ENCODE data around the gene MCAM. TPM values are rescaled to one million over a fixed set of nuclear protein-coding genes. Genes with fewer than 3 reads are reported as not detected.

Gene MCAM, protein sequence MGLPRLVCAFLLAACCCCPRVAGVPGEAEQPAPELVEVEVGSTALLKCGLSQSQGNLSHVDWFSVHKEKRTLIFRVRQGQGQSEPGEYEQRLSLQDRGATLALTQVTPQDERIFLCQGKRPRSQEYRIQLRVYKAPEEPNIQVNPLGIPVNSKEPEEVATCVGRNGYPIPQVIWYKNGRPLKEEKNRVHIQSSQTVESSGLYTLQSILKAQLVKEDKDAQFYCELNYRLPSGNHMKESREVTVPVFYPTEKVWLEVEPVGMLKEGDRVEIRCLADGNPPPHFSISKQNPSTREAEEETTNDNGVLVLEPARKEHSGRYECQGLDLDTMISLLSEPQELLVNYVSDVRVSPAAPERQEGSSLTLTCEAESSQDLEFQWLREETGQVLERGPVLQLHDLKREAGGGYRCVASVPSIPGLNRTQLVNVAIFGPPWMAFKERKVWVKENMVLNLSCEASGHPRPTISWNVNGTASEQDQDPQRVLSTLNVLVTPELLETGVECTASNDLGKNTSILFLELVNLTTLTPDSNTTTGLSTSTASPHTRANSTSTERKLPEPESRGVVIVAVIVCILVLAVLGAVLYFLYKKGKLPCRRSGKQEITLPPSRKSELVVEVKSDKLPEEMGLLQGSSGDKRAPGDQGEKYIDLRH
- 0.15 TPM for total RNA-seq (2013)
- polyA plus RNA-seq (not detected), polyA minus RNA-seq (0.14 and 0.16 TPM in 2 replicates), total RNA-seq (0 to 3.0 (median 0.08) reads per million in 11 experiments)

DNA sequence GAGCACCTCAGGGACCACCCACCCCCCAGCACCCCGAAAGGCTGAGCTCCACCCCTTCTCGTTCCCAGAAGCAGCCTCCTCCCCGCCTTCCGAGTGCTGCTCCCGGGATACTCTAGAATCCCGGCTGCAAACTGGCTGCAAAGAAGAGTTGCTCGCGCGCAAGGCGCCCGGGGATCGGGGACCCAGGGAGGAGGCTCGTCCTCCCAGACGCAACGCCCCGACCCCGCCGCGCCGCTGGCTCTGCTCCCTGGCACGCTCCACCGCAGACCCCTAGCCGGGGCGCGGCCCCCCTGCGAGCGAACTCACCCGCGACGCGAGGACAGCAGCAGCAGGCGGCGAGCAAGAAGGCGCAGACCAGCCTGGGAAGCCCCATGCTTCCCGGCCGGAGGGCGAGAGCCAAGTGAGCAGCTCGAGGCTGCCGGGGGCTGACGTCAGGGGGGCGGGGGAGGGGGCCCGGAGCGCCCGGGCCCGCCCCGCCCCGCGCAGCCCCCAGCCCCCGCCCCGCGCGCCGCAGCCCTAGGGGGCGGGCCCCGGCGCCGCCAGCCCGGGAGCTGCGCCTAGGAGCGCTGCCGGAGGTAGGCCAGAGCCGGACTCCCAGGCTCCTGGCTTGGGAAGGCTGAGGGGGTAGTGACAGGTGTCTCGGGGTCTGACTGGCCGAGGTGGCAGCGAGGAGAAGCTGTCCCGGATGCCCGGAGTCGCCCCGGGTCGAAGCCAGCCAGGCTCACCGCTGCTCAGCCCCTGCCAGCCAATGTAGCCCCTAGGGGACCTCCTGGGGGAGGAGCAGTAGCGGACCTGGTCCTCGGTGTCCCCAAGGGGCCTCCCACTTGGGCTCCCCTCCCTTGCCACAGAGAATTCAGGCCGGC lies at the start of gene MCAM:
MCAM (minus strand) TSS at position 402 of the 863 bp plus-strand sequence; CDS start at position 373, 29 bp downstream.
- Mint-ChIP-seq H3K36me3 (peaks cover 0 to 8% of the 10 kb centered on the region in 2 donors), H3K27me3 (ENCODE audit: low read depth in 3 of 3) (peaks cover 75 to 90% (median 79%) of the 10 kb centered on the region in 3 donors), H3K4me1 (peaks cover 28% of the 10 kb centered on the region), H3K27ac (peak within 1 kb of the TSS in 1 of 7 donors; percentile 3), H3K4me3 (peak within 1 kb of the TSS in 1 of 2 donors; percentile 83), H3K9me3 (peaks cover 0 to 8% (median 2%) of the 10 kb centered on the region in 7 donors)
- Histone ChIP-seq H2AFZ (ENCODE audit: insufficient read depth, low read depth, low read length, poor library complexity, severe bottlenecking) (peak within 1 kb of the TSS; percentile 30), H3K4me3 (replicated peaks in 1 of 3; ENCODE audit: low read depth in 2 of 3, low read length in 3 of 3) (no peak within 1 kb of the TSS), H3K79me2 (ENCODE audit: insufficient read depth, low read length) (no peaks in the 10 kb centered on the region), H3K27me3 (ENCODE audit: control insufficient read depth in 2 of 2, insufficient read depth in 2 of 2, low read length in 2 of 2) (peaks cover 28 to 81% of the 10 kb centered on the region in 2 donors), H3K27ac (ENCODE audit: low read depth in 1 of 2, low read length in 2 of 2) (no peak within 1 kb of the TSS), H3K36me3 (replicated peaks in 1 of 2; ENCODE audit: control insufficient read depth in 1 of 2, insufficient read depth in 2 of 2, low read length in 2 of 2) (no peaks in the 10 kb centered on the region), H4K20me1 (ENCODE audit: insufficient read depth, low read length) (no peaks in the 10 kb centered on the region), H3K4me2 (replicated peaks; ENCODE audit: extremely low read depth, low read length, poor library complexity, severe bottlenecking) (peak within 1 kb of the TSS; percentile 35), H3K9ac (ENCODE audit: insufficient read depth, low read length, poor library complexity, severe bottlenecking) (no peak within 1 kb of the TSS), H3K4me1 (ENCODE audit: control insufficient read depth in 1 of 2, insufficient read depth in 2 of 2, low read length in 2 of 2) (peaks cover 32 to 35% of the 10 kb centered on the region in 2 donors), H3K9me3 (replicated peaks in 1 of 2; ENCODE audit: control insufficient read depth in 1 of 2, insufficient read depth in 1 of 2, low read length in 2 of 2) (peaks cover 0 to 10% of the 10 kb centered on the region in 2 donors)
- peak in 1 of 3 donors; percentile 6 for DNase-seq
- TF ChIP-seq, protein P1, sequence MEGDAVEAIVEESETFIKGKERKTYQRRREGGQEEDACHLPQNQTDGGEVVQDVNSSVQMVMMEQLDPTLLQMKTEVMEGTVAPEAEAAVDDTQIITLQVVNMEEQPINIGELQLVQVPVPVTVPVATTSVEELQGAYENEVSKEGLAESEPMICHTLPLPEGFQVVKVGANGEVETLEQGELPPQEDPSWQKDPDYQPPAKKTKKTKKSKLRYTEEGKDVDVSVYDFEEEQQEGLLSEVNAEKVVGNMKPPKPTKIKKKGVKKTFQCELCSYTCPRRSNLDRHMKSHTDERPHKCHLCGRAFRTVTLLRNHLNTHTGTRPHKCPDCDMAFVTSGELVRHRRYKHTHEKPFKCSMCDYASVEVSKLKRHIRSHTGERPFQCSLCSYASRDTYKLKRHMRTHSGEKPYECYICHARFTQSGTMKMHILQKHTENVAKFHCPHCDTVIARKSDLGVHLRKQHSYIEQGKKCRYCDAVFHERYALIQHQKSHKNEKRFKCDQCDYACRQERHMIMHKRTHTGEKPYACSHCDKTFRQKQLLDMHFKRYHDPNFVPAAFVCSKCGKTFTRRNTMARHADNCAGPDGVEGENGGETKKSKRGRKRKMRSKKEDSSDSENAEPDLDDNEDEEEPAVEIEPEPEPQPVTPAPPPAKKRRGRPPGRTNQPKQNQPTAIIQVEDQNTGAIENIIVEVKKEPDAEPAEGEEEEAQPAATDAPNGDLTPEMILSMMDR (IDR thresholded peaks at IDR 0.05) = no peak
- intact Hi-C loops (cut with micrococcal nuclease) = no loop called here
- 2% methylated on average over 73 of the region's 74 CpGs for WGBS (ENCODE audit: insufficient coverage)

Data from CD14-positive monocyte (primary cell).